K562 (cell line): ENCODE results near the gene NEK4.

Experiments
- GABPA ChIP-seq: fragments of 200-800 bp; sonication (Bioruptor generic); conservative IDR thresholded peaks from 2 replicates; pipeline ENCODE4 v1.6.1; 2016; ENCODE audit warnings: low read depth, missing genetic modification characterization, missing compliant biosample characterization
- GABPB1 ChIP-seq: sonication (generic); formaldehyde crosslinking; IDR thresholded peaks from 2 replicates; pipeline ENCODE4 v1.8.0; 2022; ENCODE audit warnings: mild to moderate bottlenecking, missing genetic modification reagents
- TAF1 ChIP-seq: IDR thresholded peaks from 2 replicates; pipeline ENCODE4 v1.6.1; 2011; ENCODE audit warnings: mild to moderate bottlenecking, low read length, moderate library complexity; ENCODE audit not compliant: insufficient read depth, control insufficient read depth, severe bottlenecking; ENCODE audit errors: extremely low read depth
- TF ChIP-seq, protein P1 (sequence below), 3 experiments: IDR thresholded peaks in 2 of 3; conservative IDR thresholded peaks in 1 of 3; 2 replicates each; pipeline ENCODE4 v1.5.1; 2011 to 2012; ENCODE audit warnings: low read length in 3 of 3, mild to moderate bottlenecking in 3 of 3, control low read depth in 2 of 3, improper control_type of control experiment in 1 of 3, inconsistent platforms in 1 of 3, low read depth in 1 of 3, mixed read lengths in 1 of 3, moderate library complexity in 1 of 3; ENCODE audit not compliant: insufficient read depth in 2 of 3
- TF ChIP-seq, protein P2 (sequence below), 2 experiments: fragments of 450-650 bp; formaldehyde crosslinking in 1 of 2; IDR thresholded peaks; 2 replicates each; pipeline versions ENCODE4 v1.4.0 to v1.6.1; 2014 to 2020; ENCODE audit warnings: mild to moderate bottlenecking in 2 of 2, borderline replicate concordance in 1 of 2, low read depth in 1 of 2

DNA sequence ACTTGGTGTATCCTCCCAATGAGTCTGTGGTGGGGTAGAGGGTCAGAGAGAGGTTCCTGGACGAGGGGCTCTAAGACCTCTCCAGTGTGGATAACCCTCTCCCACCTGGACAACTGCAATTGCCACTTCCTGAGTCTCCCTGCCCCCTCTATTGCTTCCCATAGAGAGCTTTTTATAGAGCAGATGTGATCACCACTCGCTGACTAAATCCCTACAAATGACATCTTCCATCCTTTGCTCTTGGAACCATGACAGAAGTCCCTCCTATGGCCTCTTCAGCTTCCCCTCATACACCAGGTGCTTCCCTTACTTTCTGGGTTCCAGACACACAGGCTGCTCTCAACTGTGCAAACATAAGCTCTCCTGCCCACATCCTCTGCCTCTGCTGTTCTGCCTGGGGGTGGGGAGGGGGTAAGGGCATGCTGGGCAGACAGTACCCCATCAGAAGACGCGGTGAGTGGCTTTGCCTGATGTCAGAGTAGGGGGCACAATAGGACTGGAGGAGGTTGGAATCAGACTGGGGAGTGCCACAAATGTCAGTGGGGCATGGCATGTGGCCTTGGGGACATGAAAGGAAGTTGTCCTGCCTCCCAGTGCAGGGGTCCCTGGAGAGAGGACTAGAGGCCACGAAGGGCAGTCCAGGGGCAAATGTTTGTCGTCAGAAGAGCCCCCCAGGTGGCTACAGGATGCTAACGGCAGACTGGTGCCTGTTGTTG, 39.1 kb upstream of the NEK4 start:
- TF ChIP-seq TAF1, result no peak
- TF ChIP-seq, protein P1, sequence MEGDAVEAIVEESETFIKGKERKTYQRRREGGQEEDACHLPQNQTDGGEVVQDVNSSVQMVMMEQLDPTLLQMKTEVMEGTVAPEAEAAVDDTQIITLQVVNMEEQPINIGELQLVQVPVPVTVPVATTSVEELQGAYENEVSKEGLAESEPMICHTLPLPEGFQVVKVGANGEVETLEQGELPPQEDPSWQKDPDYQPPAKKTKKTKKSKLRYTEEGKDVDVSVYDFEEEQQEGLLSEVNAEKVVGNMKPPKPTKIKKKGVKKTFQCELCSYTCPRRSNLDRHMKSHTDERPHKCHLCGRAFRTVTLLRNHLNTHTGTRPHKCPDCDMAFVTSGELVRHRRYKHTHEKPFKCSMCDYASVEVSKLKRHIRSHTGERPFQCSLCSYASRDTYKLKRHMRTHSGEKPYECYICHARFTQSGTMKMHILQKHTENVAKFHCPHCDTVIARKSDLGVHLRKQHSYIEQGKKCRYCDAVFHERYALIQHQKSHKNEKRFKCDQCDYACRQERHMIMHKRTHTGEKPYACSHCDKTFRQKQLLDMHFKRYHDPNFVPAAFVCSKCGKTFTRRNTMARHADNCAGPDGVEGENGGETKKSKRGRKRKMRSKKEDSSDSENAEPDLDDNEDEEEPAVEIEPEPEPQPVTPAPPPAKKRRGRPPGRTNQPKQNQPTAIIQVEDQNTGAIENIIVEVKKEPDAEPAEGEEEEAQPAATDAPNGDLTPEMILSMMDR (IDR thresholded peaks at IDR 0.05 in 2 of 3, conservative IDR thresholded peaks at IDR 0.05 in 1 of 3; ENCODE audit: insufficient read depth in 2 of 3, low read depth in 1 of 3, low read length in 3 of 3), result no peak
- TF ChIP-seq GABPA (tag), result no peak
- TF ChIP-seq, protein P2, sequence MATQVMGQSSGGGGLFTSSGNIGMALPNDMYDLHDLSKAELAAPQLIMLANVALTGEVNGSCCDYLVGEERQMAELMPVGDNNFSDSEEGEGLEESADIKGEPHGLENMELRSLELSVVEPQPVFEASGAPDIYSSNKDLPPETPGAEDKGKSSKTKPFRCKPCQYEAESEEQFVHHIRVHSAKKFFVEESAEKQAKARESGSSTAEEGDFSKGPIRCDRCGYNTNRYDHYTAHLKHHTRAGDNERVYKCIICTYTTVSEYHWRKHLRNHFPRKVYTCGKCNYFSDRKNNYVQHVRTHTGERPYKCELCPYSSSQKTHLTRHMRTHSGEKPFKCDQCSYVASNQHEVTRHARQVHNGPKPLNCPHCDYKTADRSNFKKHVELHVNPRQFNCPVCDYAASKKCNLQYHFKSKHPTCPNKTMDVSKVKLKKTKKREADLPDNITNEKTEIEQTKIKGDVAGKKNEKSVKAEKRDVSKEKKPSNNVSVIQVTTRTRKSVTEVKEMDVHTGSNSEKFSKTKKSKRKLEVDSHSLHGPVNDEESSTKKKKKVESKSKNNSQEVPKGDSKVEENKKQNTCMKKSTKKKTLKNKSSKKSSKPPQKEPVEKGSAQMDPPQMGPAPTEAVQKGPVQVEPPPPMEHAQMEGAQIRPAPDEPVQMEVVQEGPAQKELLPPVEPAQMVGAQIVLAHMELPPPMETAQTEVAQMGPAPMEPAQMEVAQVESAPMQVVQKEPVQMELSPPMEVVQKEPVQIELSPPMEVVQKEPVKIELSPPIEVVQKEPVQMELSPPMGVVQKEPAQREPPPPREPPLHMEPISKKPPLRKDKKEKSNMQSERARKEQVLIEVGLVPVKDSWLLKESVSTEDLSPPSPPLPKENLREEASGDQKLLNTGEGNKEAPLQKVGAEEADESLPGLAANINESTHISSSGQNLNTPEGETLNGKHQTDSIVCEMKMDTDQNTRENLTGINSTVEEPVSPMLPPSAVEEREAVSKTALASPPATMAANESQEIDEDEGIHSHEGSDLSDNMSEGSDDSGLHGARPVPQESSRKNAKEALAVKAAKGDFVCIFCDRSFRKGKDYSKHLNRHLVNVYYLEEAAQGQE (IDR thresholded peaks at IDR 0.05; ENCODE audit: borderline replicate concordance), result no peak
- TF ChIP-seq, protein P2 (CRISPR knock-in tag; IDR thresholded peaks at IDR 0.05; ENCODE audit: low read depth), result no peak
- no peak for TF ChIP-seq GABPB1 (CRISPR knock-in tag)
